ENCODE results near the gene TUBGCP6. TPM values are rescaled to one million over a fixed set of nuclear protein-coding genes. Genes with fewer than 3 reads are reported as not detected.

Gene TUBGCP6
- total and polyA plus RNA-seq, 2 experiments from 2014 or later: 18.6 to 47.1 TPM

DNA sequence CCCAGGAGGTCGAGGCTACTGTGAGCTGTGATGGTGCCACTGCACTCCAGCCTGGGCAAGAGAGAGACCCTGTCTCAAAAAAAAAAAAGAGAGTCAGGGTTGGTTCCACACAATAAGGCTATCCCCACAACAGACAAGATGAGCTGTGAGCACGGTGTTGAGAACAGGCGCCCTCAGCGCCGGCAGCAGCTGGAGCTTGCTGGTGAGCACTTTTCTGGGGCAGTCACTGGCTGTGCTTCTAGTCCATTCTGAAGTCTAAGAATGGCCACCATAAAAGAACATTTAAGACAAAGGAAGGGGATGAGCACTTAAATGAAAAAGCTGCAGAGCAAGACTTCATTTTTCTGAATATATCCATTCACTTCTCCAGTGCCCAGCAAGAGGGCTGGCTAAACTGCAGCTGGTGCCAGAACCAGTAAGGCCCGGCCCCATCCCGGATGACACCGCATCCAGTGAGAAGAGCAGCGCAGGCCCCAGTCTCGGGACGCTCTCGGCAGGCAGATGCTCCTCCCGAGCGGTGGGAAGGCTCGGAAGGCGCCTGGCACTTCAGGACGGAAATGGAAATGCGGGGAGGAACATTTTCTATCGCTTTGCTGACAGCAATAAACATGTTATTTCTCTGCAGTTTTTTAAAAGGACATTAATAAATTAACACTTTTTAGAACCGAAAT, 12.2 kb downstream of the TUBGCP6 start:
- H3K36me3 ChIP-seq (ENCODE audit: insufficient read depth): no peaks in the 10 kb centered on the region
- H3K4me1 ChIP-seq (ENCODE audit: insufficient read depth): no peaks in the 10 kb centered on the region
- H3K79me2 ChIP-seq (replicated peaks; ENCODE audit: insufficient read depth): peaks cover 21% of the 10 kb centered on the region
- TF ChIP-seq EZH2phosphoT487 (IDR thresholded peaks at IDR 0.05; ENCODE audit: unreplicated experiment) (no peak), ZNF114 (CRISPR knock-in tag; IDR thresholded peaks at IDR 0.05) (no peak), STAT1 (IDR thresholded peaks at IDR 0.05; ENCODE audit: unreplicated experiment) (no peak), JUNB (IDR thresholded peaks at IDR 0.05; ENCODE audit: unreplicated experiment) (no peak), EZH2 (IDR thresholded peaks at IDR 0.05; ENCODE audit: low read depth, unreplicated experiment) (no peak), ZNF331 (CRISPR knock-in tag; IDR thresholded peaks at IDR 0.05; ENCODE audit: low read depth) (no peak), POLR2AphosphoS5 (IDR thresholded peaks at IDR 0.05; ENCODE audit: low read depth) (no peak), NANOG (IDR thresholded peaks at IDR 0.05; ENCODE audit: borderline replicate concordance) (no peak), CREB1 (CRISPR knock-in tag; IDR thresholded peaks at IDR 0.05; ENCODE audit: low read depth) (no peak)
- TF ChIP-seq, protein P1, sequence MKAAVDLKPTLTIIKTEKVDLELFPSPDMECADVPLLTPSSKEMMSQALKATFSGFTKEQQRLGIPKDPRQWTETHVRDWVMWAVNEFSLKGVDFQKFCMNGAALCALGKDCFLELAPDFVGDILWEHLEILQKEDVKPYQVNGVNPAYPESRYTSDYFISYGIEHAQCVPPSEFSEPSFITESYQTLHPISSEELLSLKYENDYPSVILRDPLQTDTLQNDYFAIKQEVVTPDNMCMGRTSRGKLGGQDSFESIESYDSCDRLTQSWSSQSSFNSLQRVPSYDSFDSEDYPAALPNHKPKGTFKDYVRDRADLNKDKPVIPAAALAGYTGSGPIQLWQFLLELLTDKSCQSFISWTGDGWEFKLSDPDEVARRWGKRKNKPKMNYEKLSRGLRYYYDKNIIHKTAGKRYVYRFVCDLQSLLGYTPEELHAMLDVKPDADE (IDR thresholded peaks at IDR 0.05): no peak
- TF ChIP-seq, protein P2, sequence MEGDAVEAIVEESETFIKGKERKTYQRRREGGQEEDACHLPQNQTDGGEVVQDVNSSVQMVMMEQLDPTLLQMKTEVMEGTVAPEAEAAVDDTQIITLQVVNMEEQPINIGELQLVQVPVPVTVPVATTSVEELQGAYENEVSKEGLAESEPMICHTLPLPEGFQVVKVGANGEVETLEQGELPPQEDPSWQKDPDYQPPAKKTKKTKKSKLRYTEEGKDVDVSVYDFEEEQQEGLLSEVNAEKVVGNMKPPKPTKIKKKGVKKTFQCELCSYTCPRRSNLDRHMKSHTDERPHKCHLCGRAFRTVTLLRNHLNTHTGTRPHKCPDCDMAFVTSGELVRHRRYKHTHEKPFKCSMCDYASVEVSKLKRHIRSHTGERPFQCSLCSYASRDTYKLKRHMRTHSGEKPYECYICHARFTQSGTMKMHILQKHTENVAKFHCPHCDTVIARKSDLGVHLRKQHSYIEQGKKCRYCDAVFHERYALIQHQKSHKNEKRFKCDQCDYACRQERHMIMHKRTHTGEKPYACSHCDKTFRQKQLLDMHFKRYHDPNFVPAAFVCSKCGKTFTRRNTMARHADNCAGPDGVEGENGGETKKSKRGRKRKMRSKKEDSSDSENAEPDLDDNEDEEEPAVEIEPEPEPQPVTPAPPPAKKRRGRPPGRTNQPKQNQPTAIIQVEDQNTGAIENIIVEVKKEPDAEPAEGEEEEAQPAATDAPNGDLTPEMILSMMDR (conservative IDR thresholded peaks at IDR 0.05; ENCODE audit: low read depth in 2 of 2): no peak
- TF ChIP-seq, protein P3, sequence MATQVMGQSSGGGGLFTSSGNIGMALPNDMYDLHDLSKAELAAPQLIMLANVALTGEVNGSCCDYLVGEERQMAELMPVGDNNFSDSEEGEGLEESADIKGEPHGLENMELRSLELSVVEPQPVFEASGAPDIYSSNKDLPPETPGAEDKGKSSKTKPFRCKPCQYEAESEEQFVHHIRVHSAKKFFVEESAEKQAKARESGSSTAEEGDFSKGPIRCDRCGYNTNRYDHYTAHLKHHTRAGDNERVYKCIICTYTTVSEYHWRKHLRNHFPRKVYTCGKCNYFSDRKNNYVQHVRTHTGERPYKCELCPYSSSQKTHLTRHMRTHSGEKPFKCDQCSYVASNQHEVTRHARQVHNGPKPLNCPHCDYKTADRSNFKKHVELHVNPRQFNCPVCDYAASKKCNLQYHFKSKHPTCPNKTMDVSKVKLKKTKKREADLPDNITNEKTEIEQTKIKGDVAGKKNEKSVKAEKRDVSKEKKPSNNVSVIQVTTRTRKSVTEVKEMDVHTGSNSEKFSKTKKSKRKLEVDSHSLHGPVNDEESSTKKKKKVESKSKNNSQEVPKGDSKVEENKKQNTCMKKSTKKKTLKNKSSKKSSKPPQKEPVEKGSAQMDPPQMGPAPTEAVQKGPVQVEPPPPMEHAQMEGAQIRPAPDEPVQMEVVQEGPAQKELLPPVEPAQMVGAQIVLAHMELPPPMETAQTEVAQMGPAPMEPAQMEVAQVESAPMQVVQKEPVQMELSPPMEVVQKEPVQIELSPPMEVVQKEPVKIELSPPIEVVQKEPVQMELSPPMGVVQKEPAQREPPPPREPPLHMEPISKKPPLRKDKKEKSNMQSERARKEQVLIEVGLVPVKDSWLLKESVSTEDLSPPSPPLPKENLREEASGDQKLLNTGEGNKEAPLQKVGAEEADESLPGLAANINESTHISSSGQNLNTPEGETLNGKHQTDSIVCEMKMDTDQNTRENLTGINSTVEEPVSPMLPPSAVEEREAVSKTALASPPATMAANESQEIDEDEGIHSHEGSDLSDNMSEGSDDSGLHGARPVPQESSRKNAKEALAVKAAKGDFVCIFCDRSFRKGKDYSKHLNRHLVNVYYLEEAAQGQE (IDR thresholded peaks at IDR 0.05; ENCODE audit: unreplicated experiment): no peak
- TF ChIP-seq, protein P4, sequence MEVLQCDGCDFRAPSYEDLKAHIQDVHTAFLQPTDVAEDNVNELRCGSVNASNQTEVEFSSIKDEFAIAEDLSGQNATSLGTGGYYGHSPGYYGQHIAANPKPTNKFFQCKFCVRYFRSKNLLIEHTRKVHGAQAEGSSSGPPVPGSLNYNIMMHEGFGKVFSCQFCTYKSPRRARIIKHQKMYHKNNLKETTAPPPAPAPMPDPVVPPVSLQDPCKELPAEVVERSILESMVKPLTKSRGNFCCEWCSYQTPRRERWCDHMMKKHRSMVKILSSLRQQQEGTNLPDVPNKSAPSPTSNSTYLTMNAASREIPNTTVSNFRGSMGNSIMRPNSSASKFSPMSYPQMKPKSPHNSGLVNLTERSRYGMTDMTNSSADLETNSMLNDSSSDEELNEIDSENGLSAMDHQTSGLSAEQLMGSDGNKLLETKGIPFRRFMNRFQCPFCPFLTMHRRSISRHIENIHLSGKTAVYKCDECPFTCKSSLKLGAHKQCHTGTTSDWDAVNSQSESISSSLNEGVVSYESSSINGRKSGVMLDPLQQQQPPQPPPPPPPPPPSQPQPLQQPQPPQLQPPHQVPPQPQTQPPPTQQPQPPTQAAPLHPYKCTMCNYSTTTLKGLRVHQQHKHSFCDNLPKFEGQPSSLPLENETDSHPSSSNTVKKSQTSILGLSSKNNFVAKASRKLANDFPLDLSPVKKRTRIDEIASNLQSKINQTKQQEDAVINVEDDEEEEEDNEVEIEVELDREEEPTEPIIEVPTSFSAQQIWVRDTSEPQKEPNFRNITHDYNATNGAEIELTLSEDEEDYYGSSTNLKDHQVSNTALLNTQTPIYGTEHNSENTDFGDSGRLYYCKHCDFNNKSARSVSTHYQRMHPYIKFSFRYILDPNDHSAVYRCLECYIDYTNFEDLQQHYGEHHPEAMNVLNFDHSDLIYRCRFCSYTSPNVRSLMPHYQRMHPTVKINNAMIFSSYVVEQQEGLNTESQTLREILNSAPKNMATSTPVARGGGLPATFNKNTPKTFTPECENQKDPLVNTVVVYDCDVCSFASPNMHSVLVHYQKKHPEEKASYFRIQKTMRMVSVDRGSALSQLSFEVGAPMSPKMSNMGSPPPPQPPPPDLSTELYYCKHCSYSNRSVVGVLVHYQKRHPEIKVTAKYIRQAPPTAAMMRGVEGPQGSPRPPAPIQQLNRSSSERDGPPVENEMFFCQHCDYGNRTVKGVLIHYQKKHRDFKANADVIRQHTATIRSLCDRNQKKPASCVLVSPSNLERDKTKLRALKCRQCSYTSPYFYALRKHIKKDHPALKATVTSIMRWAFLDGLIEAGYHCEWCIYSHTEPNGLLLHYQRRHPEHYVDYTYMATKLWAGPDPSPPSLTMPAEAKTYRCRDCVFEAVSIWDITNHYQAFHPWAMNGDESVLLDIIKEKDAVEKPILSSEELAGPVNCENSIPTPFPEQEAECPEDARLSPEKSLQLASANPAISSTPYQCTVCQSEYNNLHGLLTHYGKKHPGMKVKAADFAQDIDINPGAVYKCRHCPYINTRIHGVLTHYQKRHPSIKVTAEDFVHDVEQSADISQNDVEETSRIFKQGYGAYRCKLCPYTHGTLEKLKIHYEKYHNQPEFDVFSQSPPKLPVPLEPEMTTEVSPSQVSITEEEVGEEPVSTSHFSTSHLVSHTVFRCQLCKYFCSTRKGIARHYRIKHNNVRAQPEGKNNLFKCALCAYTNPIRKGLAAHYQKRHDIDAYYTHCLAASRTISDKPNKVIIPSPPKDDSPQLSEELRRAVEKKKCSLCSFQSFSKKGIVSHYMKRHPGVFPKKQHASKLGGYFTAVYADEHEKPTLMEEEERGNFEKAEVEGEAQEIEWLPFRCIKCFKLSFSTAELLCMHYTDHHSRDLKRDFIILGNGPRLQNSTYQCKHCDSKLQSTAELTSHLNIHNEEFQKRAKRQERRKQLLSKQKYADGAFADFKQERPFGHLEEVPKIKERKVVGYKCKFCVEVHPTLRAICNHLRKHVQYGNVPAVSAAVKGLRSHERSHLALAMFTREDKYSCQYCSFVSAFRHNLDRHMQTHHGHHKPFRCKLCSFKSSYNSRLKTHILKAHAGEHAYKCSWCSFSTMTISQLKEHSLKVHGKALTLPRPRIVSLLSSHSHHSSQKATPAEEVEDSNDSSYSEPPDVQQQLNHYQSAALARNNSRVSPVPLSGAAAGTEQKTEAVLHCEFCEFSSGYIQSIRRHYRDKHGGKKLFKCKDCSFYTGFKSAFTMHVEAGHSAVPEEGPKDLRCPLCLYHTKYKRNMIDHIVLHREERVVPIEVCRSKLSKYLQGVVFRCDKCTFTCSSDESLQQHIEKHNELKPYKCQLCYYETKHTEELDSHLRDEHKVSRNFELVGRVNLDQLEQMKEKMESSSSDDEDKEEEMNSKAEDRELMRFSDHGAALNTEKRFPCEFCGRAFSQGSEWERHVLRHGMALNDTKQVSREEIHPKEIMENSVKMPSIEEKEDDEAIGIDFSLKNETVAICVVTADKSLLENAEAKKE (CRISPR knock-in tag; IDR thresholded peaks at IDR 0.05): no peak
- H3K4me2 ChIP-seq: no peak overlapping the region
- ATAC-seq (no peak), DNase-seq (ENCODE audit: low spot score) (no peak)
- H3K27me3 ChIP-seq (ENCODE audit: insufficient read depth): no peaks in the 10 kb centered on the region
- H3K9me2 ChIP-seq (ENCODE audit: insufficient read depth): no peaks in the 10 kb centered on the region
- H3F3A ChIP-seq (replicated peaks; ENCODE audit: low read depth): 0 out of 2 replicates have a peak, but pooled peaks cover 5% of the 10 kb centered on the region
- H4K20me1 ChIP-seq (replicated peaks; ENCODE audit: insufficient read depth): peaks cover 4% of the 10 kb centered on the region
- Mint-ChIP-seq H3K27ac (no peak overlapping the region), H3K27me3 (ENCODE audit: insufficient read depth, low read depth, poor library complexity) (peaks cover 8% of the 10 kb centered on the region), H3K36me3 (ENCODE audit: low read depth) (peaks cover 16% of the 10 kb centered on the region), H3K4me3 (no peak overlapping the region), H3K4me1 (peaks cover 7% of the 10 kb centered on the region), H3K9me3 (peaks cover 8% of the 10 kb centered on the region; the same call in 2 of the 3 replicates)
- H3K27ac ChIP-seq (ENCODE audit: low read depth): no peak overlapping the region
- no peak overlapping the region for H3K4me3 ChIP-seq
- no peak overlapping the region for H2AFZ ChIP-seq
